Smooth muscle cell of the brain vasculature (primary cell): ENCODE data around the gene OPN5.

Experiments used
- DNase-seq: peaks from one replicate; pipeline ENCODE4 v3.0.0-alpha.2; 2012; ENCODE audit warnings: low read depth, low spot score

Gene OPN5

GRCh38 chr6:47788498-47788884 lies 6.7 kb downstream of the OPN5 start:
- no peak for DNase-seq

- DNase-seq, result no peak
These were observed 7.7 kb downstream of the OPN5 start for GRCh38 chr6:47789553-47789952.

- DNase-seq, result no peak
These were observed 10.4 kb downstream of the OPN5 start for GRCh38 chr6:47792216-47792733.

GRCh38 chr6:47794577-47795135 lies 12.8 kb downstream of the OPN5 start:
- DNase-seq, result no peak

- DNase-seq, result no peak
These were observed 20.2 kb downstream of the OPN5 start for GRCh38 chr6:47801984-47802383.

- no peak for DNase-seq
These were observed 23.0 kb downstream of the OPN5 start for GRCh38 chr6:47804821-47805220.

- DNase-seq, result no peak
These were observed 28.0 kb downstream of the OPN5 start for GRCh38 chr6:47809873-47810272.

- DNase-seq, result no peak
These were observed 29.1 kb downstream of the OPN5 start for GRCh38 chr6:47810885-47811284.

- no peak for DNase-seq
These were observed 29.6 kb downstream of the OPN5 start for GRCh38 chr6:47811443-47811842.

GRCh38 chr6:47817749-47818148 lies 35.9 kb downstream of the OPN5 start:
- DNase-seq, result no peak

GRCh38 chr6:47819461-47819860 lies 37.6 kb downstream of the OPN5 start:
- DNase-seq, result no peak

GRCh38 chr6:47822856-47823554 lies 41.2 kb downstream of the OPN5 start:
- DNase-seq, result no peak

GRCh38 chr6:47832386-47833100 lies 50.7 kb downstream of the OPN5 start:
- DNase-seq, result no peak

GRCh38 chr6:47834196-47834595 lies 52.4 kb downstream of the OPN5 start:
- no peak for DNase-seq

- DNase-seq, result no peak
These were observed 54.2 kb downstream of the OPN5 start for GRCh38 chr6:47836046-47836445.

- no peak for DNase-seq
These were observed 54.8 kb downstream of the OPN5 start for GRCh38 chr6:47836639-47837038.

GRCh38 chr6:47839645-47840044 lies 57.8 kb downstream of the OPN5 start:
- DNase-seq, result no peak

- DNase-seq, result no peak
These were observed 63.0 kb downstream of the OPN5 start for GRCh38 chr6:47844881-47845280.

- DNase-seq, result no peak
These were observed 64.9 kb downstream of the OPN5 start for GRCh38 chr6:47846752-47847151.

- DNase-seq, result no peak
These were observed 69.3 kb downstream of the OPN5 start for GRCh38 chr6:47851091-47851490.

GRCh38 chr6:47852727-47853126 lies 70.9 kb downstream of the OPN5 start:
- DNase-seq, result no peak

GRCh38 chr6:47853766-47854165 lies 71.9 kb downstream of the OPN5 start:
- DNase-seq, result no peak

GRCh38 chr6:47854971-47855370 lies 73.1 kb downstream of the OPN5 start:
- DNase-seq, result no peak
